Left kidney (tissue), 2 donors: ENCODE data around the gene CACNB4. TPM values are rescaled to one million over a fixed set of nuclear protein-coding genes. Genes with fewer than 3 reads are reported as not detected.

ENCODE experiments used
- DNase-seq: peaks from one replicate; pipeline ENCODE4 v3.0.0-alpha.2; 2013
- polyA plus RNA-seq: library from polyadenylated mRNA; unstranded; fragments of 120-200 nt; gene quantifications from one replicate; pipeline ENCODE4 v1.2.1, GENCODE V29; 2013; ENCODE audit not compliant: insufficient read length

CACNB4 gene
- polyA plus RNA-seq, 1 donor, result 15.5 TPM

DNA sequence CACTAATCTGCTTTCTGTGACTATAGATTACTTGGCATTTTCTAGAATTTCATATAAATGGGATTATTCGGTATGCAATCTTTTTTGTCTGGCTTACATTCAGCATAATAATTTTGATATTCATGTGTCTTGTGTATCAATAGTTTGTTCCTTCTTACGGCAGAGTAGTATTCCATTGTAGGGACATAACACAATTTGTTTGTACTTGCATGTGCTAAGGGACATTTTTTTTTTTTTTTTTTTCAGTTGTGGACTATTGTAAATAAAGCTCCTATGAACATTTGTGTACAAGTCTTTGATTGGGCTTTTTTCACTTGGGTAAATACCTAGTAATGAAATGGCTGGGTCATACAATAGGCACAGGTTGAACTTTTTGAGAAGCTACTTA, 315.7 kb downstream of the CACNB4 start:
- no peak for DNase-seq

Other genes with a start within 250 kb of the CACNB4 start
- 57.1 TPM for gene STAM2, start 76.7 kb upstream of the CACNB4 start, polyA plus RNA-seq
- 134 TPM for gene FMNL2, start 236.1 kb upstream of the CACNB4 start, polyA plus RNA-seq